NCI-H2196 (cell line): Measurements from ENCODE around the gene FOXI1.

ENCODE experiments used
- DNase-seq: peaks from one replicate; lab custom pipeline; 2025; ENCODE audit not compliant: unreplicated experiment; lab: John Stamatoyannopoulos, UW

Gene FOXI1

DNA sequence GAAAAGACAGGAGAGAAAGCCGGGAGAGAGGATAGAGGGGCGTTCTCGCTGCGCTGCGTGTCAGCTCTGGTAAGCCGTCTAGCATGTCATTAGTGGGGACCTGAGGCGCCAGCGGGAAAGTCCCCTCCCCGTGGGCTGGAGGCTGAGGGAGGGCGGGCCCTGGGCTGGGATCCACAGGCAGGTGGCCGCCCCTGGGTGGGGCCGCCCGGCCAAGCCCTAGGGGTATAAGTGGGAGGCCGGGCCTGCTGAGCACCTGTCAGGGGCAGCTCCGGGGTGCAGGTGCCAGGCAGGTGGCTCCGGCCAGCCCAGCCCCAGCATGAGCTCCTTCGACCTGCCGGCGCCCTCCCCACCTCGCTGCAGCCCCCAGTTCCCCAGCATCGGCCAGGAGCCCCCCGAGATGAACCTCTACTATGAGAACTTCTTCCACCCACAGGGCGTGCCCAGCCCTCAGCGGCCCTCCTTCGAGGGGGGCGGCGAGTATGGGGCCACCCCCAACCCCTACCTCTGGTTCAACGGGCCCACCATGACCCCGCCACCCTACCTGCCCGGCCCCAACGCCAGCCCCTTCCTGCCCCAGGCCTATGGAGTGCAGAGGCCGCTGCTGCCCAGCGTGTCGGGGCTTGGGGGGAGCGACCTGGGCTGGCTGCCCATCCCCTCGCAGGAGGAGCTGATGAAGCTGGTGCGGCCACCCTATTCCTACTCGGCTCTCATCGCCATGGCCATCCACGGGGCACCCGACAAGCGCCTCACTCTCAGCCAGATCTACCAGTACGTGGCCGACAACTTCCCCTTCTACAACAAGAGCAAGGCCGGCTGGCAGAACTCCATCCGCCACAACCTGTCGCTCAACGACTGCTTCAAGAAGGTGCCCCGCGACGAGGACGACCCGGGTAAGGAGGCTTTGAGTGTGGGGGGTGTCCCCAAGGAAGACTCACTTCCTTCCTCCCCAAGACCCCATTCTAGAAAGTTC is at the start of gene FOXI1:
Gene FOXI1, plus strand, starts transcription at position 256 of the 970 bp plus-strand sequence. Its CDS starts 61 bp downstream, at position 317.
- DNase-seq: no peak

- DNase-seq: no peak
These were observed 49.0 kb upstream of the FOXI1 start for GRCh38 chr5:170056561-170057267.

DNA sequence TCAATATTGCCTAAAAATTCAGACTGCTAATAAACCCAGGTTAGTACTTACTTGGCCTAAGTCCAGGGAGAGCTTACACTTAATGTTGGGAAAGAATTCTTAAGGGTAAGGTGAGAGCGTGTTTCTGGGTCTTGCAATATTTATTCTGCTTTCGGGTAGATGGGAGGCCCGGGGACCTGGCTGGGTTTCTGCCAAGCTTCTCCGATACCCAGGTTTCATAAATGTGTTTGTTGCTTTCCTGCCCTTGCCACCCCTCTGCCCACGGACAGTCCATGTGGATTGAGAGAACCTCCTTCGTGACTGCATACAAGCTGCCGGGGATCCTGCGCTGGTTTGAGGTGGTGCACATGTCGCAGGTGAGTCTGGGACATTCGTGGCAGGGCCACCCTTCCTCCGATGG is 48.4 kb upstream of the FOXI1 start:
- DNase-seq: no peak

DNA sequence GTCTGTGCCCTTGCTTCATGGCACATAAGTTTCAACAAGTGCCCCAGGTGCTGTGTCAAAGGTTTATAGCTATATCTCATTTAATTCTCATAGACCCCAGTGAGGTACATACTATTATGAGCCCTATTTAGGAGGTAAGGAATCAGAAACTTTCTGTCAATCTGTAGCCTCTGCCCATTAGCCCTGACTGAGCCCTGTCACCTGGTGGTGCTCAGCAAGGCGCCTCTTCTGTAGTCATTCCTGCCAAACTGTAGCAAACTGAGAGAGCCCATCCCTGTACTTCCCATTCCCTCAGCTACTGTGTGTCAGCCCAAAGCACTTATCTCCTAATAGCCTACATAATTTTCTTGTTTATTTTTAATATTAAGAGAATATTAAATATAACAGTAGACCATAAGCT is 46.5 kb upstream of the FOXI1 start:
- DNase-seq: no peak

- DNase-seq: no peak
These were observed 38.5 kb upstream of the FOXI1 start for GRCh38 chr5:170067152-170067551.

DNA sequence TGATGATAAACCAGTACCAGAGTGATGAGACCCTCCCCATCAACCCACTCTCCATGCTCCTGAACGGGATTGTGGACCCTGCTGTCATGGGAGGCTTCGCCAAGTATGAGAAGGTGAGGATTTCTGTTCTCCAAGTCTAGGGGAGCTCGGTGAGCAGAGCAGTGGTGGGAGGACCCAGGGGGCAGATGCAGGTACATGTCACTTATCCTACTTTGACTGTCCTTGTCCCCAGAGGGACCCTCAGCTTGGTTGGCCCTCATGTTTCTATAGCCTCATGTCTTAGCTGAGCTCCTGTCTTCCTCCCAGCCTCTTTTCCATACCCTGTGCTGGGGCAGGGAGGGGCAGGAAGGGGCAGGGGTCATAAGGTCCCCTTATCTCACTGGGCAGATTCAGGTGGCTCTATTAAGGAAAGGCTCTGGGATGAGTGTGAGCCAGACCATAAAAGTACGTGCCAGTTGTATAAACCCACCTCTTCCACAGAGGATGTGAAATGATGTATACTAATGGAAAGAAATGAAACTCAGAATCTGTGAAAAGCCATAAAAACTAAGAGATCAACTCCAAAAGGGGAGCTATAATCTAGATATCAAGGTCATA is 38.0 kb upstream of the FOXI1 start:
- no peak for DNase-seq

DNA sequence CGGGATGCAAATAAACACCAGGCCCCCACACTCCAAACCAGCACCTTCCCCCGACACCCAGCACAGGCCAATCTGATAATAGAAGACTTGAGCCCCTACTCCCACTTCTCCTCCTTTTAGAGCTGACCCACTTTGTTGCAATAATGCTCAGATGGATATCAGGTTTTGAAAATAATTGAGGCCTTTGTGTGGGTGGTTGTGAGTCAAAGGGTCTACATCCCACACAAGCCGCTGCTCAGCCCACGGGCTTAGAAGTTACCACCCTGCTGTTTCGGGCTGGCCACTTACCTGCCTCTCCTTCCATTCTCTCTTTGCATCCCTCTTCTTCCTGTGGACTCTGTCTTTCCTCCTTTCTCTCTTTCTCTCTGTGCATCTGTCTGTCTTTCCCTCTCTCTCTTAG is 36.2 kb upstream of the FOXI1 start:
- no peak for DNase-seq

GRCh38 chr5:170070556-170071412 is 34.9 kb upstream of the FOXI1 start:
- DNase-seq: peak; percentile 19

DNA sequence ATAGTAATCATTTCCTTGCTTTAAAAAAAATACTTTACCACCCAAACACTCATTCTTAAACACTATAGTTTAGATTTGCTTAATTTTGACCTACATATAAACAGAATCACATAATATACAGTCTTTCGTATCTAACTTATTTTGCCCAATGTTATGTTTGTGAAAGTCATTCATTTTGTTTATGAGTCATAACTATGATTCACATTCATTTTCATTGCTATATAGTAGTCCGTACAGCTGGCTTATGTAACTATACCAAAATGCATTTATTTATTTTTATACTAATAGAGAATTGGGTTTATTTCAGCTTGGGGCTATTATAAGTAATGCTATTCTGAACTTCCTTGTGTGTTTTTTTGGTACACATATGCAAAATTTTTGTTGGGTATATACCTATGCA is 33.9 kb upstream of the FOXI1 start:
- no peak for DNase-seq

GRCh38 chr5:170075696-170076095 is 30.0 kb upstream of the FOXI1 start:
- DNase-seq: no peak

- no peak for DNase-seq
These were observed 29.5 kb upstream of the FOXI1 start for GRCh38 chr5:170076211-170076610.

DNA sequence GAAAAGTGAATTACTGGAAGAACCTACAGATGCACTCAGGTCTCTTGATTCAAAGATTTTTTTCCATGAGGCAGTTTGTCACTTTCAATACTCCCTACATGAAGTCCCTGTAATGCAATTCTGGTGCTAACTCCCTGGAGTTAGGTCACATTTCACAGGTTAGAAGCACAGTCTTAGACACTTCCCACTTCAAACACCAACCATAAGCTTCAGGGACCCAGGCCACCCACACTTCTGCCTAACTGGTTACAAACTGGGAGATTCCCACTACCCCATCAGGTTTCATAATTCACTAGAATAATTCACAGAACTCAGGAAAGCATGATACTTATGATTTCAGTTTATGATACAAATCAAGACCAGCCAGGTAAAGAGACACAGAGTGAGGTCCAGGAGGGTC is 29.0 kb upstream of the FOXI1 start:
- no peak for DNase-seq

DNA sequence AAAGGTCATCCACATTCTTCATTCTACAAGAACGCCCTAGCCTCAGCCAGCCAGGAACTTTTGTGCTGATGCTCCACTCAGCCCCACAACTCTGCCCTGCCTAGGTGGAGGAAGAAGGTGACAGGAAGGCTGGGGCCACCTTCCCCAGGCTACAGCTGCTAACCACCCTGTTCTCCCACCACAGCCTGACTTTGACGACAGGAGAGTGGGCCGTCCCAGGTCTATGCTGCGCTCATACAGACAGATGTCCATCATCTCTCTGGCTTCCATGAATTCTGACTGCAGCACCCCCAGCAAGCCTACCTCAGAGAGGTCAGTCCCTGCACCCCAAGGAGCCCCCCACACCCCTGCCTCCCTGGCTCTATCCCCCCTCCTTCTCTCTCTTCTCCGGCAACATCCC is 28.2 kb upstream of the FOXI1 start:
- no peak for DNase-seq

DNA sequence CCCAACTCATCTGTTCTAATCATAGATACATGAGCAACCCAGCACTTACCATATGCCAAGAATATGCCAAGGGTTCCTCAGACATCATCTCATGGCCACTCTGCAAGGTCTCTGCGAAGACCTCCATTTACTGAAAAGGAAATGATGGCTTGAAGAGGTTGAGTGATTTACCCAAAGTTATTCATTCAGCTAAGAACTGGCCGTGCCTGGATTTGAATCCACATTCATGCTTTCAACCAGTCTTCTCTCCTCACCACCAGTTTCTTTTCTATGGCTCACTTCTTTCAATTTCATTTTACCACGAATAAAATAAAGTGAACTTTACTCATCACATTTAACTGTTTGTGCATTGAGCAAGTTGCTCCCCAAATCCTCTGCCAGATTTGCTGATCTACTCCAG is 27.2 kb upstream of the FOXI1 start:
- DNase-seq: no peak

- no peak for DNase-seq
These were observed 26.8 kb upstream of the FOXI1 start for GRCh38 chr5:170078931-170079330.

- no peak for DNase-seq
These were observed 25.5 kb upstream of the FOXI1 start for GRCh38 chr5:170080217-170080616.

GRCh38 chr5:170080786-170081445 is 24.8 kb upstream of the FOXI1 start:
- no peak for DNase-seq

DNA sequence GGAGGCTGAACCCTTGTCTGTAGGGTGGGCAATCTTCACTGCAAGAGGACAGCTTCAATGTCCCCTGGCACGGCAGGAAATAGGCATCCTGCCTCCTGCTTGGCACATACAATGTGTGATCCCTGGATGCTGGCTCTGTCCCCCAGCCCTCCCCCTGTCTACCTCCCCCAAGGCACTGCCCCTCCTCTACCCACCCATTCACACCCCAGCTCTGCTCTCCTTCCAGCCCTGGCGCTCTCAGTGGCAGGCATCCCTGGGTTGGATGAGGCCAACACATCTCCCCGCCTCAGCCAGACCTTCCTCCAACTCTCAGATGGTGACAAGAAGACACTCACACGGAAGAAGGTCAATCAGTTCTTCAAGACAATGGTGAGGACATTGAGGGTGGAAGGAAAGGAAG is 24.1 kb upstream of the FOXI1 start:
- DNase-seq: no peak

DNA sequence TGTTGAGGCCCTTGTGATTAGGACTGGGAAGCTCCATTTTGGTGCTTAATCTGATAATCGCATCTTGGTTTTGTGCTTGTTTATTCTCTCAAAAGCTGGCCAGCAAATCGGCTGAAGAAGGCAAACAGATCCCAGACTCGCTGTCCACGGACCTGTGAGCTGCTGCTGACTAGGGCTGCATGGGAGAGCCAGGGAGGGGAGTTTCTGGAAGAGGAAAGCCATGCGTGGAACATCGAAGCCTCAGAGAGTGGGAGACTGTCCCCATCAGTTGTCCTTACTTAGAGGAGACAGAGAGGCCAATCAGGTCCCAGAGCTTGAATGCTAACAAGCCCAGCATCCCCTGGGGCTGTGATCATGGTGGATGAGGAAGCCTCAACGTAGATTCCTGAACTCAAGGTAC is 23.0 kb upstream of the FOXI1 start:
- no peak for DNase-seq

DNA sequence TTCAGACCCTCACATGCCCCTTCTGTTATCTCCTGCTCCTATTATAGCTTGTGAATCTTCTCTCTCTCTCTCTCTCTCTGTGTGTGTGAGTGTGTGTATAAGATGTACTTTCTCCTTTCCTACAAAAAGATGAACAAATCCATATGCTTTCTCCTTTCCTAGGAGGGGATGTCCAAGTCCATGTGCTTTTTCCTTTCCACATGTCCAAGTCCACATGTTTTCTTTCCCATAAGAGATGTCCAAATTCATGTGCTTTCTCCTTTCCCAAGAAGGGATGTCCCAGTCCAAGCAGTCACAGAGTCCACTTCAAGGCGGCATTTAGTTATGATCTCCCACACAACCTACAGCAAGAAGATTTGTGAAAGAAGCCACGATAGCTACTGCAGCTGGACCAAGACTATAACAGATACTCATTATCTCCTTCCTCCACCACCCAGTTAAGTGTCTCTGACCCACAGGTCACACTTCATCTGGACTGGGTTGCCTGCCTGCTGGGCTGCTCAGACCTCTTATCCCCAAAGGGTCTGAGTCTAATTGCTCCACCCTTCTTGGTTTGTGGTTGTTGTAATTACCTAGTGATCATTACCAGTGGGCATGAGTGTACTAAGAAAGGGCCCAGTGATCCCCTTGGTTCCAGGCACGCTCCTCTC is 18.4 kb upstream of the FOXI1 start:
- DNase-seq: no peak
